ENCODE data around the gene ATP2A1.
"Not testable (repeated sequence)": the region's sequence is repeated elsewhere in the genome, so short reads cannot be mapped to it uniquely, and the experiment has no call there.

Gene ATP2A1

GRCh38 chr16:28905800-28906372 is 27.6 kb downstream of the ATP2A1 start:
- no peak for DNase-seq (ENCODE audit: low read depth in 3 of 3)

- no peak for DNase-seq (ENCODE audit: low read depth in 3 of 3)
Measured at GRCh38 chr16:28910086-28911031, 32.1 kb downstream of the ATP2A1 start.

- DNase-seq (ENCODE audit: low read depth in 3 of 3): no peak
Measured at GRCh38 chr16:28912558-28912957, 34.3 kb downstream of the ATP2A1 start.

GRCh38 chr16:28913946-28914724 is 35.8 kb downstream of the ATP2A1 start:
- no peak for DNase-seq (ENCODE audit: low read depth in 3 of 3)

GRCh38 chr16:28915181-28915580 is 36.9 kb downstream of the ATP2A1 start:
- no peak for DNase-seq (ENCODE audit: low read depth in 3 of 3)

- no peak for DNase-seq (ENCODE audit: low read depth in 3 of 3)
Measured at GRCh38 chr16:28917095-28917494, 38.8 kb downstream of the ATP2A1 start.

GRCh38 chr16:28918698-28919097 is 40.4 kb downstream of the ATP2A1 start:
- no peak for DNase-seq (ENCODE audit: low read depth in 3 of 3)

- DNase-seq (ENCODE audit: low read depth in 3 of 3): no peak
Measured at GRCh38 chr16:28923231-28923587, 44.9 kb downstream of the ATP2A1 start.

GRCh38 chr16:28923652-28924398 is 45.5 kb downstream of the ATP2A1 start:
- no peak for DNase-seq (ENCODE audit: low read depth in 3 of 3)

- no peak for DNase-seq (ENCODE audit: low read depth in 3 of 3)
Measured at GRCh38 chr16:28924399-28924761, 46.1 kb downstream of the ATP2A1 start.

GRCh38 chr16:28924762-28925385 is 46.6 kb downstream of the ATP2A1 start, which contains the start of gene RABEP2:
Gene RABEP2 (minus strand): TSS chr16:28925238. CDS start chr16:28925163, 75 bp downstream.
- DNase-seq (ENCODE audit: low read depth in 3 of 3): peak; percentile 88 to 98 (median 88)

- peak; percentile 55 to 65 (median 61) for DNase-seq (ENCODE audit: low read depth in 3 of 3)
Measured at GRCh38 chr16:28925386-28926228, 47.3 kb downstream of the ATP2A1 start.

- DNase-seq (ENCODE audit: low read depth in 3 of 3): not testable (repeated sequence)
Measured at GRCh38 chr16:28926284-28926683, 48.0 kb downstream of the ATP2A1 start.

- DNase-seq (ENCODE audit: low read depth in 3 of 3): no peak
Measured at GRCh38 chr16:28927815-28928214, 49.5 kb downstream of the ATP2A1 start.

GRCh38 chr16:28930203-28930602 is 51.9 kb downstream of the ATP2A1 start:
- DNase-seq (ENCODE audit: low read depth in 3 of 3): no peak

GRCh38 chr16:28930652-28931051 is 52.4 kb downstream of the ATP2A1 start:
- DNase-seq (ENCODE audit: low read depth in 3 of 3): no peak

GRCh38 chr16:28931801-28932225 is 53.5 kb downstream of the ATP2A1 start, which contains the start of gene CD19:
Gene CD19 (plus strand): TSS chr16:28931971. CDS start chr16:28932001, 30 bp downstream.
- no peak for DNase-seq (ENCODE audit: low read depth in 3 of 3)

- DNase-seq (ENCODE audit: low read depth in 3 of 3): no peak
Measured at GRCh38 chr16:28932339-28933141, 54.3 kb downstream of the ATP2A1 start.

GRCh38 chr16:28933171-28933570 is 54.9 kb downstream of the ATP2A1 start:
- DNase-seq (ENCODE audit: low read depth in 3 of 3): no peak
